ENCODE results near the gene TOM1L2.

The TOM1L2 gene

DNA sequence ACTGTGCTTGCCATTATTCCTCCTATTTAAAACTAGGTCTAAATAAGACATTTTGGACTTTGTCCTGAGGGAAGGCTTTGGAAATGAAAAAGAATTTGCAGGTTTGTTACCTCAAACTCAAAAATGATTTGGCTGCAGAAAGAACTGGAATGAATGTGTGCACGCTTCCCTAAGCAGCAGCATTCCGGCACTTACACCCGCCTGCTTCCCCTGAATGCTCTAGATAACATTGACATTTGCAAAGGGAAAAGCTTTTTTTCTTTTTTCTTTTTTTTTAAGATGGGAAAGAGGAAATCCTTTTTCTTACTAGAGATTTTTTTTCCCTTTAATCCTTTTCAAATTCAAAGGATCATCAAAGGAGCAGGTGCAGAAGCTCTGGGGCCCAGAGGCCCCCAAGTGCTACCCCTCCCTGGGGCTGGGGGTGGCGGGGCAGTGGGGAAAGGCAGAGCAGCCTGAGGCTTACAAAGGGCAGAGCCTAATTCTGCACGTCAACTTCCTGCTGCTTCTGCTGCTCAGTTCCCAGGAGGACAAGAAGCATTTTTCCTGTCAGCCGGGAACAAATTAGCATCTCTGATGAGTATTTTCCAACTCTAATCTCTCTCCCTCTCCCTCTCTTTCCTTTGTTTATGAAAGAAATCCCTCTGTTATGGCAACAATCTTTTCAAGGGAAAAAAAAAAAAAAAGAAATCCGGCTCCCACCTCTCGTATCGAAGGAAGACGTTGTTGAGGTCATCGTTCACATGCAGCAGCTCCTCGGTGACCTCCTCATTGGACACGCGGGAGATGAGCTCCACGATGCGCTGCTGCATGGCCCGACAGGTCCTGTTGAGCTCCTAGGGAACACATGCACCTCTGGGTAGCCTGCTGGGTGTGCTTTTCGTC, 103.3 kb downstream of the TOM1L2 start:
- TF ChIP-seq, protein P1, sequence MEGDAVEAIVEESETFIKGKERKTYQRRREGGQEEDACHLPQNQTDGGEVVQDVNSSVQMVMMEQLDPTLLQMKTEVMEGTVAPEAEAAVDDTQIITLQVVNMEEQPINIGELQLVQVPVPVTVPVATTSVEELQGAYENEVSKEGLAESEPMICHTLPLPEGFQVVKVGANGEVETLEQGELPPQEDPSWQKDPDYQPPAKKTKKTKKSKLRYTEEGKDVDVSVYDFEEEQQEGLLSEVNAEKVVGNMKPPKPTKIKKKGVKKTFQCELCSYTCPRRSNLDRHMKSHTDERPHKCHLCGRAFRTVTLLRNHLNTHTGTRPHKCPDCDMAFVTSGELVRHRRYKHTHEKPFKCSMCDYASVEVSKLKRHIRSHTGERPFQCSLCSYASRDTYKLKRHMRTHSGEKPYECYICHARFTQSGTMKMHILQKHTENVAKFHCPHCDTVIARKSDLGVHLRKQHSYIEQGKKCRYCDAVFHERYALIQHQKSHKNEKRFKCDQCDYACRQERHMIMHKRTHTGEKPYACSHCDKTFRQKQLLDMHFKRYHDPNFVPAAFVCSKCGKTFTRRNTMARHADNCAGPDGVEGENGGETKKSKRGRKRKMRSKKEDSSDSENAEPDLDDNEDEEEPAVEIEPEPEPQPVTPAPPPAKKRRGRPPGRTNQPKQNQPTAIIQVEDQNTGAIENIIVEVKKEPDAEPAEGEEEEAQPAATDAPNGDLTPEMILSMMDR (IDR thresholded peaks at IDR 0.05; ENCODE audit: low read depth, low read length) = no peak
- H3K4me3 ChIP-seq (replicated peaks in 1 of 2; ENCODE audit: low read depth in 2 of 2, low read length in 2 of 2) = no peak overlapping the region
- DNase-seq (ENCODE audit: low read depth in 2 of 2) = peak; percentile 66 to 91

DNA sequence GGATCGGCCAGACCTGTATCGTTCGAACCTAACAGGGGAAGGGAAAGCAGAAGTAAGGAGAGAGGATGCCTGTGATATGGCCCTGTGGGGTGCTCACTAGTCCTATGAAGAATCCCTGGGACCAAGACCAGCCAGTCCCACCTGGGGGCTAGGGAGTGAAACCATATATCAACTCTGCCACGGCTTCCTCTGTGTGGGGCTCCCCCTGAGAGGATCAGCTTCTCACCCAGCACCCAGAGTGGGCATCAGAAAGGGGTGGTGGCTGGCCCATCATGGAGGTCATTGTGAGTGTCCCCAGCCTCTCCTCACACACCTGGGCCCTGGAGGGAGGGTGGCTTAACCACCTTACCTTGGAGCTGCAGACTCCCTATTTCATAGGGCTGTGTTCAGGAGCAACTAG, 105.3 kb downstream of the TOM1L2 start:
- no peak for DNase-seq (ENCODE audit: low read depth in 2 of 2)
- TF ChIP-seq, protein P1 (IDR thresholded peaks at IDR 0.05; ENCODE audit: low read depth, low read length) = no peak
- H3K4me3 ChIP-seq (replicated peaks in 1 of 2; ENCODE audit: low read depth in 2 of 2, low read length in 2 of 2) = no peak overlapping the region

DNA sequence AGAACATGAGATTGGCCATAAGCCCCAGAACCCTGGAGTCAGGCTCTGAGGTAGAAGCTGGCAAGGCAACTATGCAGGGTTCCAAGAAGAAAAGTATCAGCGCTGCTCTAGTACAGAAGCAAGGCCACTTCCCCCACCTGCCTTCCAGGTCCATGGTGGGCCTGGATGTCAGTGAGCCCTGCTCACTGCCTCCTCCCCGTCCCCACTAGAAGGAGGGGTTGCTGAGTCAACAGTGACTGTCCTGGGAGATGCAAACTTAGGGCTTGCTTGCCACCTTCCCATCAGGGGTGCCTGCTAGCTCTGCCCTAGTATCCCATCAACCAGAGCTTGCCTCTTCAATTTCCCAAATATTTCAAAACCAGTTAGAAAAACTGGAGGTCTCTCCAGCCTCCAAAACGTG, 105.8 kb downstream of the TOM1L2 start:
- TF ChIP-seq, protein P1 (IDR thresholded peaks at IDR 0.05; ENCODE audit: low read depth, low read length) = no peak
- no peak for DNase-seq (ENCODE audit: low read depth in 2 of 2)

DNA sequence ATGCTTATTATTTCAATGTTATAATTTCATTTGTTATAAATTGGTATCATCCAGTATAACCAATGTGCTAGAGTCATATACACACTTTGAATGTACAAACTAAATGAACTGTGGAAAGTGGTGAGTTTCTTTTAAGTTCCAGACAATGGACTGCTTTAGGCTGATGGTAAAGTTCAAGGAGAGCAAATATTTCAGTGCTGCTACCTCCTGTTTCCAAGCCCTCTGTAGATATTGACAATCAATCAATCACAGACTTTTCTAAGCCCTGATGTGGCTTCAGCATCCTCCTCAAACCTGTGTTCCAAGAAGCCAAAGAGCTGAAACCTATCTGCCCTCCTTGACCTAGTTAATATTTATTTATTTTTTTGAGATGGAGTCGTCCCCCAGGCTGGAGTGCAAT, 107.2 kb downstream of the TOM1L2 start:
- DNase-seq (ENCODE audit: low read depth in 2 of 2) = no peak
- no peak overlapping the region for H3K4me3 ChIP-seq (replicated peaks in 1 of 2; ENCODE audit: low read depth in 2 of 2, low read length in 2 of 2)
- TF ChIP-seq, protein P1 (IDR thresholded peaks at IDR 0.05; ENCODE audit: low read depth, low read length) = no peak

More for the DNA sequence above, 105.8 kb downstream of the TOM1L2 start:
- H3K4me3 ChIP-seq (replicated peaks in 1 of 2; ENCODE audit: low read depth in 2 of 2, low read length in 2 of 2) = no peak overlapping the region

GRCh38 chr17:17860766-17861107, 111.5 kb downstream of the TOM1L2 start:
- TF ChIP-seq, protein P1 (IDR thresholded peaks at IDR 0.05; ENCODE audit: low read depth, low read length) = no peak
- H3K4me3 ChIP-seq (replicated peaks in 1 of 2; ENCODE audit: low read depth in 2 of 2, low read length in 2 of 2) = no peak overlapping the region
- DNase-seq (ENCODE audit: low read depth in 2 of 2) = no peak

DNA sequence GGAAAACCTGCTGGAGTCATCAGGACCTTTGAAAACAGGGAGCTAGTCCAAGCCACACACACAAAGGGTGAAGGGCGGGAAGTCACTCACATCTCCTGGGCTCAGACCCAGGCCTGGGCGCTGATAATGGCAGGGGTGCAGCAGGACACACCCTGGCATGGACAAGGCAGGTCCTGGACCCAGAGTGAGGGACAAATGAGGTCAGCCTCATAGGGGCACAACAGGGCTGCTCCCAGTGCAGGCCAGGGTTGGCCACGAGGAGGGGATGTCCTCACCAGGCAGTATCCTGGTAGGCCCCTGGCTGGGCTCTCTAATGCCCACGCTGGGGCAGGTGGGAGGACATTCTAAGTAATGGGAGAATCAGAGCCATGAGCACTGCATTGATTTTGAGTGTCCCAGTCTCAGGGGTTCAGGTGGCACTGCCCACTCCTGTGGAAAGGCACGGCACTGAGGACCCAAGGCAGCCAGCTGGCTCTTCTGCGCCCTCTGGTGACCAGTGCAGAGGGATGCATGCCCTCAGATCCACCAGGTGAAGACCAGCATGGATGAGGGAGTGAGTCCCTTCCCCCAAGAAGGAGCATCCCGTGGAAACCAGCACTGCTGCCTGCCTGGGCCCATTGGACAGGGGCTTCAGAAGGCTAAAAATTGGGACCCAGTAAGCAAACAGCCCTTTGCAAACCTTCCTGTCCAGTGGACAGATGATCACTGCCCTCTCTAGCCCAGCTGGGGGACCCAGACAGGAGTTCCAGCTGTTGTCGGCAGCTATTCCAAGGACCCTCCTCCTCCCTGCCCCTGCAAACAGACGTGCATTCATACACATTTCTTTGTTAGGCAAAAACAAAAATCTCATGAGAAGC, 112.1 kb downstream of the TOM1L2 start:
- peak; percentile 64 to 65 for DNase-seq (ENCODE audit: low read depth in 2 of 2)
- H3K4me3 ChIP-seq (replicated peaks in 1 of 2; ENCODE audit: low read depth in 2 of 2, low read length in 2 of 2) = no peak overlapping the region
- TF ChIP-seq, protein P1 (IDR thresholded peaks at IDR 0.05; ENCODE audit: low read depth, low read length) = peak; percentile 95

Data from cardiac fibroblast (primary cell).